HG03045 (cell line): ENCODE results near the gene MMP7.

Source experiments
- ATAC-seq: cut with Tn5 transposase; IDR thresholded peaks from one replicate; pipeline ENCODE4 v1.9.1; 2021; ENCODE audit warnings: mild to moderate bottlenecking, moderate library complexity; ENCODE audit not compliant: unreplicated experiment

The MMP7 gene, protein sequence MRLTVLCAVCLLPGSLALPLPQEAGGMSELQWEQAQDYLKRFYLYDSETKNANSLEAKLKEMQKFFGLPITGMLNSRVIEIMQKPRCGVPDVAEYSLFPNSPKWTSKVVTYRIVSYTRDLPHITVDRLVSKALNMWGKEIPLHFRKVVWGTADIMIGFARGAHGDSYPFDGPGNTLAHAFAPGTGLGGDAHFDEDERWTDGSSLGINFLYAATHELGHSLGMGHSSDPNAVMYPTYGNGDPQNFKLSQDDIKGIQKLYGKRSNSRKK

DNA sequence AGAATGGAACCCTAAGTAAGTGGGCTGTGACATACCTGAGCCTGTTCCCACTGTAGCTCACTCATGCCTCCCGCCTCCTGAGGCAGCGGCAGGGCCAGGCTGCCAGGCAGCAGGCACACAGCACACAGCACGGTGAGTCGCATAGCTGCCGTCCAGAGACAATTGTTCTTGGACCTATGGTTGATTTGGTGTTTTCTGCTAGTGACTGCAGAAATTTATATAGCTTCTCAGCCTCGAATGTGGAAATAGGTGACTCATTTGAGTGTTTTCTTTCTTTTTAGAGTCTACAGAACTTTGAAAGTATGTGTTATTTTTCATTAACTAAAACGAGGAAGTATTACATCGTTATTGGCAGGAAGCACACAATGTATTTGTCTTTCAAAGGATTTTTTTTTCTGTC, at the start of gene MMP7:
Gene MMP7 (minus strand): TSS at position 190 of the 400 bp plus-strand sequence. CDS start 47 bp downstream, at position 143.
- no peak for ATAC-seq

- no peak for ATAC-seq
These were observed 47.2 kb upstream of the MMP7 start for GRCh38 chr11:102577723-102578122.

GRCh38 chr11:102577182-102577581, 46.6 kb upstream of the MMP7 start:
- no peak for ATAC-seq

DNA sequence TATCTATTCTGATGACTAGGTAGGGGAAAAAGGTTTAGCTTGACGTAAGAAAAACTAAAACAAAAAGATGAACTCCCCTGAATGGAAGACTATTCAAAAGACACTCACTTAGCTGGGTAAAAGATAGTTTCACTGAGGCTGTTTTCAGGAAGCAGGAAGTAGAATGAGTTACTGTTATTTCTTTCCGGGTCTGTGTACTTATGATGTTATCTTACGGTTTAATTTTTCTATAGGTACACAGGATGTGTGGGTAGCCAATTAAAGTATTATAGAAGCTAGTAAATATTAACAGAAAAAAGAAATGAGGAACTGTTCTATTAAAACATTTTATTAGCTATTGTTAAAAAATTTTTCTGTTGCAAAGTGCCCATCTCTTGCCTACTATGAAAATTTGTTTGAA, 45.8 kb upstream of the MMP7 start:
- no peak for ATAC-seq

GRCh38 chr11:102575012-102575411, 44.5 kb upstream of the MMP7 start:
- ATAC-seq = no peak

DNA sequence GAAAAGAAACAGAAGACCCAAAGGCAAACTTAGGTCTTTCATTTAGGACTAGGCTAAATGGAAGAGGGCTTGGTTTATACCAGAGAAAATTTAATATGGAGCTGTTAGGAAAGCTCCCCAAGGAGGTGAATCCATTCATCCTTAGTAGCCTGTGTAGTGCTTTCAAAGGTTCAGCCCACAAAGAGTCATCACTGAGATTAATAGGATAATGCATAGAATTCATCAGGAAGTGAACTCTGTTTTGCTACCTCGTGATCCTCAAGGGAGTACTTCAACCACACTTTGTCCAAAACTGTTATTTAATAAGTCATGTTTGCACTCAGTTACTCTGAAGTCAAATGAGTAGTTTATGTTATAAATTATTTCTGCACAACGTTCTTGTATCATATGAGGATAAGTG, 43.3 kb upstream of the MMP7 start:
- no peak for ATAC-seq

DNA sequence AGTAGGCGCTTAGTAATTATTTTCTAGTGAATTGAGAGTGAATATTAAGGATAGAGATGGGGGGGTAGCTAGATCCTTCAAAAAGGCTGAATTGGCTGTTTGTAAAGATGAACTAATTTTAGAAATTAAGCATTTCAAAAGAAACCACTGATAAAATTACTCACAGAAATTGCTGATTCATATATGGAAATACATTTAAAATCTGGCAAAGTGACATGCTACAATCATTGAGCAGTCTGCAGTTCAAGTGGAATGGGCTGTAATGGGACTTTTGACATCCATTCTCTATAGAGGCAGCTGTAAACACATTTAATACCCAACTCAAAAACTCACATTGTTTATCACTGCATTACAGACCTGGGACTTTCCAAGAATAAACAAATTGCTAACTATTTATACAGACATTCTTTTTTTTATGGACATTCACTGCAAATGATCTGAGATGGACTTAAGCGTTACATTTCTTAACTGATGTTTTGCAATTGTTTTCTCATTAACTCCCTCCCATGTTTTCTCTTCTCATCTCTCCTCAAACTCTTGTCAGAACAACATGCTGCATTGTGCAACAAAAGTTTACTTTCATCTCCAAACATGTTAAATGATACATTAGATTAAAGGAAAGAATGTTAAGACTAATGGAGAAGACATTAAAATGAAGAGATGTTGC, 42.1 kb upstream of the MMP7 start:
- no peak for ATAC-seq

GRCh38 chr11:102568851-102569250, 38.3 kb upstream of the MMP7 start:
- ATAC-seq = no peak

DNA sequence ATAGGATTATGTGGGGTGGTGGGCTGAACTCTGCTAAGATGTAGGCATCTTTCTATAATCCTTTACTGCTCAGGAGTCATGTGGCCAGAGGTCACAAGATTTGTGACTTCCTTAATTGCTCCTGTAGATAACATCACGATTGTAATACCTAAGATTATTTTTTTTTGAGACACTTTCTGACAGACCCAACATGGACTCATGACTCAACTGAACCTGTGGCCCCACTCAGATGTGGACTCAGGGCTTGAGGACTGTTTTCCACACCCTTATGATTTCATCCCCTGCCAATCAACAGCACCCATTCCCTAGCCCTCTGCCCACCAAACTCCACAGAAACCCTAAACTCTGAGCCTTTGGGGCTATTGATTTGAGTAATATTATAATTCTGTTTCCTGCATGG, 35.6 kb upstream of the MMP7 start:
- no peak for ATAC-seq

DNA sequence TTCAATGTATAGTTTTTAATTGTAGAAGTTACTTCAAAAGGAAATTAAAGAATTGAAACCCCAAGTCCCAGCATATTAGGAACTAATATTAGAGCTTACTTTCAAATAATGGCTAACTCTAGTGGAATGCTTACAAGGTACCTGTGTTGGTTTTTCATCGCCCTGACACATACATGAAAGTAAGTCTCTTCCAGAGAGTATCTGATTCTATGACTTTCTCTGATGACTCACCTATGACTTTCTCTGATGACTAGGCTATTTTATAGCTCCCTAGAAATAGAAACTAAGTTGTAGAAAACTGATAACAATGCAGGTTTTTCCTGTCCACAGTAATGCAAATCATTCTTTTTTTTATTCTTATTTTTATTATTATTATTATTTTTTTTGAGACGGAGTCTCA, 33.6 kb upstream of the MMP7 start:
- peak; percentile 63 for ATAC-seq

GRCh38 chr11:102561636-102562035, 31.1 kb upstream of the MMP7 start:
- no peak for ATAC-seq

- ATAC-seq = peak; percentile 77
These were observed 30.0 kb upstream of the MMP7 start for GRCh38 chr11:102560555-102561011.

- ATAC-seq = no peak
These were observed 29.3 kb upstream of the MMP7 start for GRCh38 chr11:102559839-102560238.

GRCh38 chr11:102555091-102555490, 24.5 kb upstream of the MMP7 start:
- no peak for ATAC-seq

GRCh38 chr11:102553835-102554282, 23.3 kb upstream of the MMP7 start:
- peak; percentile 77 for ATAC-seq

- no peak for ATAC-seq
These were observed 22.1 kb upstream of the MMP7 start for GRCh38 chr11:102552447-102553194.

GRCh38 chr11:102552020-102552419, 21.5 kb upstream of the MMP7 start:
- no peak for ATAC-seq

DNA sequence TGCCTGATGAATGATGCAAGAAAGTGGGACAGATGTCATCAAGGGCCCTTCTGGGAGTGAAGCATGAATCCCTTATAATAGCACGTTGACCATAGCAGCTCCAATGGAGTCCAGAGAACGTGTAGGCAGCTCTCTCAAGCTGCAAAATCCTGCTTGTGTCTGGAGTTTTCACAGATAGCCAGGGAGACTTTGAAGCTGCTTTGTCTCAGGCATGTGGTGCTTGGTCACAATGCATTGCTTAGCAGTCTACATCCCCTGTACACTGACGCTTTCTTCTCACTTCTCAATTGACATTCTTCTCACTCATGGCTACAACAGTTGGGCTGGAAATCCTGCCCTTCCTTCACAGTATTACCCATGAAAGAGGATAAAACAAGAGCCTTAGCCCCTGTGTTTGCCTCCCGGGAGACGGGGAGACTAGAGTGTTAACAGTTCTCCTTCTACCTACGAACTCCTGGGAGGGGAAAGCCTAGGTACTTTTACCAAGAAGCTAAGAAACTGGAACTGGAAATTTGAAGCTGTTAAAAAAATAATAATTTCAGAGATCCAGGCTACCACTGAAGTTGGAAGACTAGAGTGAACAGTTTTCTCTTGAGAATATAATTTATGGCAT, 20.7 kb upstream of the MMP7 start:
- ATAC-seq = no peak

- peak; percentile 67 for ATAC-seq
These were observed 16.4 kb upstream of the MMP7 start for GRCh38 chr11:102546923-102547471.

- ATAC-seq = peak; percentile 68
These were observed 15.9 kb upstream of the MMP7 start for GRCh38 chr11:102546427-102546826.

GRCh38 chr11:102545701-102546100, 15.2 kb upstream of the MMP7 start:
- no peak for ATAC-seq
